Frontal cortex (tissue), 4 donors: ENCODE results near the gene SMARCA4. TPM values are rescaled to one million over a fixed set of nuclear protein-coding genes. Genes with fewer than 3 reads are reported as not detected.
"Not testable (repeated sequence)": the region's sequence is repeated elsewhere in the genome, so short reads cannot be mapped to it uniquely, and the experiment has no call there.

Experiments used
- DNase-seq, 2 donors: peaks; one replicate each; pipeline ENCODE4 v3.0.0; 2012; ENCODE audit warnings: low spot score in 2 of 2
- FAIRE-seq: peaks from 2 replicates; lab custom pipeline; 2012; peaks lifted over from hg19 to GRCh38; lab: Jason Lieb, UNC
- total RNA-seq: library from RNA; depleted of rRNA; stranded (reverse); fragments of >200 nt; gene quantifications from one replicate; pipeline ENCODE4 v1.2.3, GENCODE V29; 2014
- donor health status: control.
- donor health status: control.
- donor health status: control.

The SMARCA4 gene
- total RNA-seq, 1 donor from 2014 or later = 85.2 TPM

DNA sequence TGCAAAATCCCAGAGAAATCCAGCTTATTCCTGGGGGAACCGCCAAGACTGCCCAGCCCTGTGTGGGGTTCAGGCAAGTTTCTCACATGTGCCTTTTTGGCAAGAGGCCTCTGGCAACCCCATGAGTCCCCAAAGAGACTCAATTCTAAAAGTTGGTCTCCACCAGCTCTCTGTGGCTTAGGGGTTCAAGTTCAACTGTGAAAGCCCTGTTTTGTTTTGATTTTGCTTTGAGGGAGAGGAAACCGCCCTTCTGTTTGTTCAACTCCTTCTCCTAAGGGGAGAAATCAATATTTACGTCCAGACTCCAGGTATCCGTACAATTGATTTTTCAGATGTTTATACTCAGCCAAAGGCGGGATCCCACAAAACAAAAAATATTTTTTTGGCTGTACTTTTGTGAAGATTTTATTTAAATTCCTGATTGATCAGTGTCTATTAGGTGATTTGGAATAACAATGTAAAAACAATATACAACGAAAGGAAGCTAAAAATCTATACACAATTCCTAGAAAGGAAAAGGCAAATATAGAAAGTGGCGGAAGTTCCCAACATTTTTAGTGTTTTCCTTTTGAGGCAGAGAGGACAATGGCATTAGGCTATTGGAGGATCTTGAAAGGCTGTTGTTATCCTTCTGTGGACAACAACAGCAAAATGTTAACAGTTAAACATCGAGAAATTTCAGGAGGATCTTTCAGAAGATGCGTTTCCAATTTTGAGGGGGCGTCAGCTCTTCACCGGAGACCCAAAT lies 127.8 kb downstream of the SMARCA4 start:
- DNase-seq (no peak), FAIRE-seq (no peak)

DNA sequence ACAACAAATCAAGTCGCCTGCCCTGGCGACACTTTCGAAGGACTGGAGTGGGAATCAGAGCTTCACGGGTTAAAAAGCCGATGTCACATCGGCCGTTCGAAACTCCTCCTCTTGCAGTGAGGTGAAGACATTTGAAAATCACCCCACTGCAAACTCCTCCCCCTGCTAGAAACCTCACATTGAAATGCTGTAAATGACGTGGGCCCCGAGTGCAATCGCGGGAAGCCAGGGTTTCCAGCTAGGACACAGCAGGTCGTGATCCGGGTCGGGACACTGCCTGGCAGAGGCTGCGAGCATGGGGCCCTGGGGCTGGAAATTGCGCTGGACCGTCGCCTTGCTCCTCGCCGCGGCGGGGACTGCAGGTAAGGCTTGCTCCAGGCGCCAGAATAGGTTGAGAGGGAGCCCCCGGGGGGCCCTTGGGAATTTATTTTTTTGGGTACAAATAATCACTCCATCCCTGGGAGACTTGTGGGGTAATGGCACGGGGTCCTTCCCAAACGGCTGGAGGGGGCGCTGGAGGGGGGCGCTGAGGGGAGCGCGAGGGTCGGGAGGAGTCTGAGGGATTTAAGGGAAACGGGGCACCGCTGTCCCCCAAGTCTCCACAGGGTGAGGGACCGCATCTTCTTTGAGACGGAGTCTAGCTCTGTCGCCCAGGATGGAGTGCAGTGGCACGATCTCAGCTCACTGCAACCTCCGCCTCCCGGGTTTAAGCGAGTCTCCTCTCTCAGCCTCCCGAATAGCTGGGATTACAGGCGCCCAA lies 128.6 kb downstream of the SMARCA4 start, which contains the start of gene LDLR:
Gene LDLR, plus strand, starts transcription at position 210 of the 760 bp plus-strand sequence. Its CDS starts 86 bp downstream, at position 296.
- DNase-seq = peak in 1 of 2 donors; percentile 66
- FAIRE-seq = no peak

DNA sequence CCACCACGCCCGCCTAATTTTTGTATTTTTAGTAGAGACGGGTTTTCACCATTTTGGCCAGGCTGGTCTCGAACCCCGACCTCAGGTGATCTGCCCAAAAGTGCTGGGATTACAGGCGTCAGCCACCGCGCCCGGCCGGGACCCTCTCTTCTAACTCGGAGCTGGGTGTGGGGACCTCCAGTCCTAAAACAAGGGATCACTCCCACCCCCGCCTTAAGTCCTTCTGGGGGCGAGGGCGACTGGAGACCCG lies 129.1 kb downstream of the SMARCA4 start:
- not testable (repeated sequence) for FAIRE-seq, DNase-seq

DNA sequence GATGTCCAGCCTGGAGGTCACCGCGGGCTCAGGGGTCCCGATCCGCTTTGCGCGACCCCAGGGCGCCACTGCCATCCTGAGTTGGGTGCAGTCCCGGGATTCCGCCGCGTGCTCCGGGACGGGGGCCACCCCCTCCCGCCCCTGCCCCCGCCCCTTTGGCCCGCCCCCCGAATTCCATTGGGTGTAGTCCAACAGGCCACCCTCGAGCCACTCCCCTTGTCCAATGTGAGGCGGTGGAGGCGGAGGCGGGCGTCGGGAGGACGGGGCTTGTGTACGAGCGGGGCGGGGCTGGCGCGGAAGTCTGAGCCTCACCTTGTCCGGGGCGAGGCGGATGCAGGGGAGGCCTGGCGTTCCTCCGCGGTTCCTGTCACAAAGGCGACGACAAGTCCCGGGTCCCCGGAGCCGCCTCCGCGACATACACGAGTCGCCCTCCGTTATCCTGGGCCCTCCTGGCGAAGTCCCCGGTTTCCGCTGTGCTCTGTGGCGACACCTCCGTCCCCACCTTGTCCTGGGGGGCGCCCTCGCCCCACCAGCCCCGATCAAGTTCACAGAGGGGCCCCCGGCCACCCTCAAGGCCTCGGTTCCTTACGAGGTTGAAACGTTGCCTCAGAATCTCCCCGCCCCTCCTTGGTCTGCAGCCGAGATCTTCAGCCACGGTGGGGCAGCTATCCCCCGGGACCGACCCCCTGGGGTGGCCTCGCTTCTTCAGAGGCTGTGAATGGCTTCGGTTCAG lies 129.6 kb downstream of the SMARCA4 start:
- DNase-seq (peak; percentile 88 to 91), FAIRE-seq (no peak)

DNA sequence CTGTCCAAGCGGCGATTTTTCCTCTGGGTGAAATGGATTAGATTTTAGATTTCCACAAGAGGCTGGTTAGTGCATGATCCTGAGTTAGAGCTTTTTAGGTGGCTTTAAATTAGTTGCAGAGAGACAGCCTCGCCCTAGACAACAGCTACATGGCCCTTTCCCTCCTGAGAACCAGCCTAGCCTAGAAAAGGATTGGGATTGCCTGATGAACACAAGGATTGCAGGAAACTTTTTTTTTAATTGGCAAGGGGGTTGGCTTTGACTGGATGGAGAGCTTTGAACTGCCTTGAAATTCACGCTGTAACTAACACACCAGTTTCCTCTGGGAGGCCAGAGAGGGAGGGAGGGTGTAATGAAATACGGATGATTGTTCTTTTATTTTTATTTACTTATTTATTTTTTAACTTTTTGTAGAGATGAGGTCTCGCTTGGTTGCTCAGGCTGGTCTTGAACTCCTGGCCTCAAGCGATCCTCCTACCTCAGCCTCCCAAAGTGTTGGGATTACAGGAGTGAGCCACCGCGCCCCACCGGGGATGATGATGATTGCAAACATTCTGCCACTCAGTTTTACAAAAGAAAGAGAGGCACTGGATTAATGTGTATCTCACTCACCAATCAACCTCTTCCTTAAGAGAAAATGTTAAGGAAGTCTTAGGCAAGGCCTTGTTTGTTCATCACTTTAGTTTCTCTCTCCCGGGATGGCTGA lies 130.3 kb downstream of the SMARCA4 start:
- FAIRE-seq (no peak), DNase-seq (no peak)

DNA sequence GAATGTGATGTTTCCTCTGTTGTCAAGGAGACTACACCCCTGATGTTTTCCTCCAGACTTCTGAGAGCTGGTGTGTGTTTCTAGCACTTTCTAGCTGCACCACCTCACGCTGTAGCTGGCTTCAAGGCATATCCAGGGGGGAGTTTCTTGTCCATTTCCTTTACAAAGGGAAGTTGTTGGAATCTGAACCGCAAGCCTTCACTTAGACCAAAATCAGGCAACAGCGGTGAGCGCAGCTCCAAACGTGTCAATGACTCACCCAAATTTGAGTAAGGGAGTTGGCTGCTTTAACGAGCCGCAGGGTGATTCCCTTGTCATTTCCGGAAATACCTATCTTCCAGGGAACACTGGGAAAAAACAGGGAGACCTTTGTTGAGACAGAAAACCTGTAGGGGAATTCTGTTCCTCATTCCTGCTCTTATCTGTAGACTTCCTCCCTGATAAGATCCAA lies 130.9 kb downstream of the SMARCA4 start:
- FAIRE-seq (no peak), DNase-seq (no peak)

DNA sequence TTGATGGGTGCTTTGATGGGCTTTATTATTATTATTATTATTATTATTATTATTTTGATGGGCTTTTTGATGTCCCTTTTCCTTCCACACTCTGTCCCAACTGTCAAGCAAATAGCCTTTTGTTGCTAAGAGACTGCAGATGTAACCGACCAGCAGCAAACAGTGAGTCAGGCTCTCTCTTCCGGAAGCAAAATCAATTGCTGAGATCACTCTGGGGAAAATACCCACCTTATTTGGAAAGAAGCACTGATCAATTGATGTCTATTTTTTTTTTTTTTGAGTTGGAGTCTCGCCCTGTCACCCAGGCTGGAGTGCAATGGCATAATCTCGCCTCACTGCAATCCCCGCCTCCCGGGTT lies 131.3 kb downstream of the SMARCA4 start:
- FAIRE-seq (no peak), DNase-seq (no peak)

DNA sequence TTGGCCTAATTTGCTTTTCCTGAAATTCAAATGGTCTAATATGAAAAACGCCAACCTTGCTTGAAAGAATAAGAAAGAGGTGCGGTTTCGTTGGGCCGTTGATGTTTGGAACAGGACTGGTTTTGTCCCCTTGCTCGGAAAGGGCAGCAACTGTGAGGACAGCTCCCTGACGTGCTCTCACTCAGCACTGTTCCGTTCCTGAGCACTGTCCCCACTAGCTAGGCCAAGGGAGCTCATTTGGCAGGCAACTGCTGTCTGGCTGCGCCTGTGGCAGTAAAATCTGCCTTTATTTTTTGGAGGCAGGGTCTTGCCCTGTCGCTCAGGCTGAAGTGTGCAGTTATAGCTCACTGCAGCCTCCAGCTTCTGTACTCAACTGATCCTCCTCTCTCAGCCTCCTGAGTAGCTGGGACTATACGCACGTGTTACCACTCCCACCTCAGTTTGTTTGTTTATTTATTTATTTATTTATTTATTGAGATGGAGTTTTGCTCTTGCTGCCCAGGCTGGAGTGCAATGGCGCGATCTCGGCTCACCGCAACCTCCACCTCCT lies 132.9 kb downstream of the SMARCA4 start:
- FAIRE-seq (no peak), DNase-seq (no peak)

DNA sequence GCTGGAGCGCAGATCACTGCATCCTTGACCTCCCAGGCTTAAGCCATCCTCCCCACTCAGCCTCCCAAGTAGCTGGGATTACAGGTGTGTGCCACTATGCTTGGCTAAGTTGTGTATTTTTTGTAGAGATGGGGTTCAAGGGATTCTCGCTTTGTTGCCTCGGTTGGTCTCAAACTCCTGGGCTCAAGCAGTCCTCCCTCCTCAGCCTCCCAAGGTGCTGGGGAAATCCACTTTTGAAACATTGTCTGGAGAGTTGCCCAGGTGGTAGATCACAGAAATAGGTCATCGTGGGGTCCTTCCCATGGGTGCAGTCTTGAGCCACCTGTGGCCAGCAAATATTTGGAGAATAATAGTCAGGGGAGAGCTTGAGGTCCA lies 133.7 kb downstream of the SMARCA4 start:
- DNase-seq (no peak), FAIRE-seq (no peak)

DNA sequence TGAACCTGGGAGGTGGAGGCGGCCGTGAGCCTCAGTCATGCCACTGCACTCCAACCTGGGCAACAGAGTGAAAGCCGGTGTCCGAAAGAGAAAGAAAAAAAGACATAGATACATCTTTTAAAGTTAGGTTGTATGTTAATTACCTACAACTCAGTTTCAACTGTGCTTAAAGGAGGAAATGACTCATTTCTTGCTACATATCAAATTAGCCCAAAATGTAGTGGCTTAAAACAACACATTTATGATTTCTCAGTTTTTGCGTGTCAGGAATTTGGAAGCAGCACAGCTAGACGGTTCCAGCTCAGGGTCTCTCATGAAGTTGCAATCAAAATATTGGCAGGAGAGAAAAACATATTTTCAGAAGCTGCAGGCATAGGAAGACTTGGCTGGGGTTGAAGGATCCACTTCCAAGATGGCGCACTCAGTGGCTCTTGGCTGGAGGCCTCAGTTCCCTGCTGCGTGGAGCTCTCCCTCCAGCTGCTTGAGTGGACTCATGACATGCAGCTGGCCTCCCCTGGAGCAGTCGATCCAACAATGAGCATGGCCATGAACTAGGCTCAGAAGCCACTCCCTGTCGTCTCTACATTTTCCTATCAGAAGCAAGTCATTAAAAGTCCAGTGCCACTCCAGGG lies 135.5 kb downstream of the SMARCA4 start:
- DNase-seq = no peak
- FAIRE-seq = no peak

DNA sequence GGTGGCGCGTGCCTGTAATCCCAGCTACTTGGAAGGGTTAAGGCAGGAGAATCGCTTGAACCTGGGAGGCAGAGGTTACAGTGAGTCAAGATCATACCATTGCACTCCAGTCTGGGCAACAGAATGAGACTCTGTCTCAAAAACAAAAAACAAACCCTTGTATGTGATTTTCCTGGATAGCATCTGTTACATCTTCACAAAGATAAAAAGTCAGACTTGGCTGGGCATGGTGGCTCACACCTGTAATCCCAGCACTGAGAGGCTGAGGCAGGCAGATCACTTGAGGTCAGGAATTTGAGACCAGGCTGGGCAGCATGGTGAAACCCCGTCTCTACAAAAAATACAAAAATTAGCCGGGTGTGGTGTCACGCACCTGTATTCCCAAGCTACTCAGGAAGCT lies 136.5 kb downstream of the SMARCA4 start:
- not testable (repeated sequence) for DNase-seq, FAIRE-seq

DNA sequence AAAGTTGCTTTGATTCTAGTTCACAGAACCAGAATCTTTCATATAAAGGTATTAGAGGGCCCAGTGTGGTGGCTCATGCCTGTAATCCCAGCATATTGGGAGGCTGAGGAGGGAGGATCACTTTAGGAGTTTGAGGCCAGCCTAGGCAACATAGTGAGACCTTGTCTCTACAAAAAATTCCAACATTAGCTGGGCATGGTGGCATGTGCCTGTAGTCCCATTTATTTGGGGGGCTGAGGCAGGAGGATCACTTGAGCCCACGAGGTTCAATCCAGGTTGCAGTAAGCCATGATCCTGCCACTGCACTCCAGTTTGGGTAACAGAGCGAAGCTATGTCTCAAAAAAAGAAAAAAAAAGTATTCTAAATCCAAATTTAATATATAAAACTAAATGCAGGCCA lies 137.5 kb downstream of the SMARCA4 start:
- DNase-seq (no peak), FAIRE-seq (no peak)

DNA sequence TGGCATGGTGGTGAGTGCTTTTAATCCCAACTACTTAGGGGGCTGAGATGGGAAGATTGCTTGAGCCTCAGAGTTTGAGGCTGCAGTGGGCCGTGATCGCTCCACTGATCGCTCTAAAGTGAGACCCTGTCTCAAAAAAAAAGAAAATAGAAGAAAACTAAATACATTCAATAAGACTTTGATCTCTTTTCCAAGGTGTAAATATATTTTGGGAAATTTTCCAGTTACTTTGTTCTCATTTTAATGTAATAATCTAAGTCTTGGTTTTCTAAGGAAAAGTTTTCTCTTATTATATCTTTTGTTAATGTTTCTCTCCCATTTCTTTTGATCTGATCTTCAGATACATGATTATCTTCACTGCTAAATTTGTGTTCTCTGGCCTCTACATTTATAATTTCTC lies 138.0 kb downstream of the SMARCA4 start:
- no peak for DNase-seq
- FAIRE-seq = no peak

DNA sequence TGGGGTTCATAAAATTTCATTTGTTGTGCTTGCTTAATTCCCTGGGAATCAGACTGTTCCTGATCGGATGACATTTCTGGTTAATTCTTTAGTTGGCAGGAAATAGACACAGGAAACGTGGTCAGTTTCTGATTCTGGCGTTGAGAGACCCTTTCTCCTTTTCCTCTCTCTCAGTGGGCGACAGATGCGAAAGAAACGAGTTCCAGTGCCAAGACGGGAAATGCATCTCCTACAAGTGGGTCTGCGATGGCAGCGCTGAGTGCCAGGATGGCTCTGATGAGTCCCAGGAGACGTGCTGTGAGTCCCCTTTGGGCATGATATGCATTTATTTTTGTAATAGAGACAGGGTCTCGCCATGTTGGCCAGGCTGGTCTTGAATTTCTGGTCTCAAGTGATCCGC lies 139.2 kb downstream of the SMARCA4 start:
- FAIRE-seq = no peak

DNA sequence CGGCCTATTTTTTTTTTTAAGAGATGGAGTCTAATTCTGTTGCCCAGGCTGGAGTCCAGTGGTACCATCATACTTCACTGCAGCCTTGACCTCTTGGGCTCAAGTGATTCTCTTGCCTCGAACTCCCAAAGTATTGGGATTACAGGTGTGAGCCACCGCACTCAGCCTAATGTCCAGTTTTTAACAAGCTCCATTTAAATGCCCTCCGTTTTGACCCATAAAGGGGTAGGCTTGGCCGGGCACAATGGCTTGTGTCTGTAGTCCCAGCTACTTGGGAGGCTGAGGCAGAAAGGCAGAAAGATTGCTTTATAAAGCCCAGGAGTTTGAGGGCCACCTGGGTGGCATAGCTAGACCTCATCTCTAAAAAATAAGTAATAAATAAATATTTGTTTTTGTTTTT lies 140.2 kb downstream of the SMARCA4 start:
- no peak for DNase-seq
- no peak for FAIRE-seq

More for the DNA sequence above, 139.2 kb downstream of the SMARCA4 start:
- DNase-seq = no peak

DNA sequence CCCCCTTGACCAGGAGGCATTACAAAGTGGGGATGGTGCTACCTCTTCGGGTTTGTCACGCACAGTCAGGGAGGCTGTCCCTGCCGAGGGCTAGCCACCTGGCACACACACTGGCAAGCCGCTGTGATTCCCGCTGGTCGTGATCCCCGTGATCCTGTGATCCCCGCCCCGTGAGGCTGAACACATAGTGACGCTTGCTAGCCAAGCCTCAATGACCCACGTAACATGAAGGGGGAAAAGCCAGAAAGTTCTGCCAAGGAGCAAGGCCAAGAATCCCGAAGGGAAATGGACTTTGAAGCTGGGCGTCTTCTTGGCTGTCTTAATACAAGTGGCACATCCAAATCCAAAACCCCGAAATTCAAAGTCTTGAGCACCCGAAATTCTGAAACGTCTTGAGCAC lies 142.1 kb downstream of the SMARCA4 start:
- DNase-seq (no peak), FAIRE-seq (no peak)

DNA sequence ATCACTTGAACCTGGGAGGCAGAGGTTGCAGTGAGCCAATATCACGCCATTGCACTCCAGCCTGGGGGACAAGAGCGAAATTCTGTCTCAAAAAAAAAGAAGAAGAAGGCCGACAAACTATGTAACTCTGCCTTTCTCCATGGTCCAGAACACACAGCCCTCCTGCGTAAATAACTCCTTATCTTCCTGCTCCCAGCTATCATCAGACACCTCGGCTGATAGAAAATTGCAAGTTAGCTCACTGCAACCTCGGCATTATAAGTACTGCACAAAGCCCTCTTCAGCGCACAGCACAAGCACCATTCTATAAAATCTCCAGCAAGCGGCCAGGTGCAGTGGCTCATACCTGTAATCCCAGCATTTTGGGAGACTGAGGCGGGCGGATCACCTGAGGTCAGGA lies 142.8 kb downstream of the SMARCA4 start:
- not testable (repeated sequence) for FAIRE-seq, DNase-seq

DNA sequence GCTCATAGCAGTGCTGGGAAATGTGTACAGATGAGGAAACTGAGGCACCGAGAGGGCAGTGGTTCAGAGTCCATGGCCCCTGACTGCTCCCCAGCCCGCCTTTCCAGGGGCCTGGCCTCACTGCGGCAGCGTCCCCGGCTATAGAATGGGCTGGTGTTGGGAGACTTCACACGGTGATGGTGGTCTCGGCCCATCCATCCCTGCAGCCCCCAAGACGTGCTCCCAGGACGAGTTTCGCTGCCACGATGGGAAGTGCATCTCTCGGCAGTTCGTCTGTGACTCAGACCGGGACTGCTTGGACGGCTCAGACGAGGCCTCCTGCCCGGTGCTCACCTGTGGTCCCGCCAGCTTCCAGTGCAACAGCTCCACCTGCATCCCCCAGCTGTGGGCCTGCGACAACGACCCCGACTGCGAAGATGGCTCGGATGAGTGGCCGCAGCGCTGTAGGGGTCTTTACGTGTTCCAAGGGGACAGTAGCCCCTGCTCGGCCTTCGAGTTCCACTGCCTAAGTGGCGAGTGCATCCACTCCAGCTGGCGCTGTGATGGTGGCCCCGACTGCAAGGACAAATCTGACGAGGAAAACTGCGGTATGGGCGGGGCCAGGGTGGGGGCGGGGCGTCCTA lies 144.3 kb downstream of the SMARCA4 start:
- no peak for DNase-seq
- no peak for FAIRE-seq

DNA sequence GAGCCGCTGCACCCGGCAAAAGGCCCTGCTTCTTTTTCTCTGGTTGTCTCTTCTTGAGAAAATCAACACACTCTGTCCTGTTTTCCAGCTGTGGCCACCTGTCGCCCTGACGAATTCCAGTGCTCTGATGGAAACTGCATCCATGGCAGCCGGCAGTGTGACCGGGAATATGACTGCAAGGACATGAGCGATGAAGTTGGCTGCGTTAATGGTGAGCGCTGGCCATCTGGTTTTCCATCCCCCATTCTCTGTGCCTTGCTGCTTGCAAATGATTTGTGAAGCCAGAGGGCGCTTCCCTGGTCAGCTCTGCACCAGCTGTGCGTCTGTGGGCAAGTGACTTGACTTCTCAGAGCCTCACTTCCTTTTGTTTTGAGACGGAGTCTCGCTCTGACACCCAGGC lies 145.6 kb downstream of the SMARCA4 start:
- FAIRE-seq = no peak

More for the DNA sequence above, 145.6 kb downstream of the SMARCA4 start:
- no peak for DNase-seq
